Mesenteric fat pad (tissue), 1 donor: ENCODE results near the gene NAP1L3. TPM values are rescaled to one million over a fixed set of nuclear protein-coding genes. Genes with fewer than 3 reads are reported as not detected.

Experiments used
- DNase-seq: peaks from one replicate; pipeline ENCODE4 v3.0.0-alpha.2; 2020; ENCODE audit warnings: low spot score
- long read RNA-seq: library from polyadenylated mRNA; unstranded; transcript quantifications from one replicate; pipeline ENCODE4 v2.0.0, GENCODE V29; 2020
- total RNA-seq: library from RNA; stranded (reverse); fragmentation: NEBNext Ultra II Directional; extraction: Animal tissue kit (Norgen Biotek cat#: 25700); gene quantifications from one replicate; pipeline ENCODE4 v1.2.1, GENCODE V29; 2021
- donor health status: DM: yes; HTN: yes; CAD: no.

Gene NAP1L3
- 0.67 TPM for total RNA-seq
- long read RNA-seq, result 0 reads

DNA sequence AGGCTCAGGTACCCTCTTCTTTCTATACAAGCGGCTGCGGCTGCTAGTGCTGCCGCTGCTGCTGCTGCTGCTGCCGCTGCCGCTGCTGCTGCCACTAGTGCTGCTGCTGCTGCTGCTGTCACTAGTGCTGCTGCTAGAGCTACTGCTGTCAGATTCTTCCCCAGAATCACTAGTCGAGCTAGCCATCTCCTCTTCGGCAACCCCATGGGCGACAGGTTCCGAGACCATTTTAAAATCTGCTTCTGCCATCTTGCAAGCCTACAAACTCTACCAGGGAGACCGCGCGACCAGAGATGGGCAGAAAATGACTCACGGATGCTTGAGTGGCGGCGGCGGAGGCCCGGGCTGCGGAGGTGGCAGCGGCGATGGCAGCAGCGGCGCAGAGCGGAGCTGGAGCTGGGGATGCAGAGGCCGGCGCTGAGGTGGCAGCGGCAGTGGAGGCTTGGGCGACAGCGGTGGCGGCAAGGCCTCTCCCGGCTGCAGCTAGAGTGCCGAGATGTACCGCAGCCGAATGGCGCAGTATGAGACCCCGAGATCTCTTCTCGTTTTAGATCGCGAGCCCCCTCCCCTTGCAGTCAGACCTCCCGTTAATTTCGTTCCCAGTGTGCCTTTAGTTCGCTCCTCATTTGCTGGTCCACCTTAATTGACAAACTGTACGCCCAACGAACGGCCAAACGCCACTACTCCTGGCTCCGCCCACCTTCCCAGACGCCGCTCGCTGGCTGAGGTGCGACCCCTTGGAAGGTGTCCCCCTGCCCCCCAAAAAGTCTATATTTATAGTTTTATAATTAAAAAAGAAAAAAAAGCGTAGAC is at the start of gene NAP1L3:
TSS of gene NAP1L3 (minus strand) at position 523 of the 813 bp plus-strand sequence. CDS start at position 249, 274 bp downstream.
- peak; percentile 89 for DNase-seq

DNA sequence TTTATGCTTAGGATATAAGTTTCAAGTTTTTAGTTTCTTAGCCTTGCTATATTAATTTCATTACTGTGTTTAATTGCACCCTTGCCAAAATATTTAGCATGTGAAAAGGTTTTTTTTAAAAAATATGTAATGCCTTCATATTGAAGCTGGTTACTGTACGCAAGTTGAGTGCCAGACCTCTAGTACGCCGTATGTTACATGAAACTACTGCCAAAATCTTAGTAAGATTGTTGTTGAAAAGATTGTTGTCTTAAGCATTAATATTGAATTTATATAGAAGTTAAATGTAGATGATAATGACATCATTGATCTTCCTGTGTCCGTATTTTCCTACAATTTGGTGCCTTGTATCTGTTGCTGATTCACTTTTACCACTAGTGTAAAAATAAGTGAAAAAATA is 37.7 kb upstream of the NAP1L3 start:
- no peak for DNase-seq

GRCh38 chrX:93703701-93704100 is 30.3 kb upstream of the NAP1L3 start:
- no peak for DNase-seq

DNA sequence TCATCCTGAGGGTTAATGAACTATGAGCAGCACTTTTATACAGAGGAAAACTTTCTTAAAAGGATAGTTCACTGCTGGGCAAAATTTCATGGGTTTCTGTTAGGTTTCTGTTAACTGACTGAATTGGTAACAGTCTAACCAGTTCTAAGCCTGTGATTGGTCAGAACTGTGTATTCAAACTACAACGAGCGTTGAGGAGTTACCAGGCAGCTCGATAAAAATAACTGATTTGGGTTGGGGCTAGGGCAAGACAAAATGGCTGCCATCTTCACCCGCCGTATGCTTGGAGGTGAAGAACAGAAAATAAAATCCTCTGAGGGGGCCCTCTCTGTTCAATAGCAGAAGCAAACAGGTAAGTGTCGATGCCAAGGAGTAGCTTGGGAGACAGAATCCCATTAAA is 22.6 kb upstream of the NAP1L3 start:
- DNase-seq, result no peak

- DNase-seq, result no peak
These were observed 492 bp upstream of the NAP1L3 start, which contains the start of gene FAM133A for GRCh38 chrX:93673869-93674271. Gene FAM133A (plus strand): TSS chrX:93674206. CDS start chrX:93709420, 35,214 bp downstream.

- no peak for DNase-seq
These were observed 12.8 kb downstream of the NAP1L3 start for GRCh38 chrX:93660575-93660974.

DNA sequence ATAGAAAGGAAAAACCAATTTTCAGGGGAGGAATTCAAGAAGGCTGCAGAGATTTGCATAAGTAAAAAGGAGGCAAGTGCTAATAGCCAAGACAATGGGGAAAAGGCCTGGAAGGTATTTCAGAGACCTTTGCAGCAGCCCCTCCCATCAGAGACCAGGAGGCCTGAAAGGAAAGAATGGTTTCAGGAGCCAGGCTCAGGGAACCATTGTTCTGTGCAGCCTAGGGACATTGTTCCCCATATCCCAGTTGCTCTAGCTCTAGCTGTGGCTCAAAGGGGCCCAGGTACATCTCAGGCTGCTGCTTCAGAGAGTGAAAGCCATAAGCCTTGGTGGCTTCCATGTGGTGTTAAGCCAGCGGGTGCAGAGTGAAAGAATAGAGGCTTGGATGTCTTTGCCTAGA is 24.0 kb downstream of the NAP1L3 start:
- no peak for DNase-seq

- DNase-seq, result peak; percentile 35
These were observed 35.8 kb downstream of the NAP1L3 start for GRCh38 chrX:93637591-93637990.

Other genes with a start within 250 kb of the NAP1L3 start
- gene FAM133A, start 628 bp upstream of the NAP1L3 start, total RNA-seq, result not detected